ENCODE data around the gene C7.

DNA sequence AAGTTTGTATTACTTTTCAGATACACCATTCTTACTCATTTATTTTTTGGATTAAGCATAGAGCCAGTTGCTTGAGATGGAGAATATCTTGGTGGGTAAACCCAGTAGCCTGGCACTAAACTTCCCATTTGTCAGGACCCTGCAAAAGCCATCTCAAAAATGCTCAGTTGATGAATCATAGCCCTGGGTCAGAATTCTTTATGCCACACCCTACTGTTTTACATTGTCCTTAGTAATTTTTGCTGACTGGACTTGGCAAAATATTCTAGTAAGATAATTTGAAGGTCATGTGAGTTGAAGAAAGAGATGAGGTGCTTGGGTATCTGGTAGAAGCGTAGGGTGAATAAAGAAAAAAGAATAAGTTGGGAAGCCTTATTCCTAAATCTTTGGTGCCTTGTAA is 50.7 kb downstream of the C7 start:
- TF ChIP-seq, protein P1, sequence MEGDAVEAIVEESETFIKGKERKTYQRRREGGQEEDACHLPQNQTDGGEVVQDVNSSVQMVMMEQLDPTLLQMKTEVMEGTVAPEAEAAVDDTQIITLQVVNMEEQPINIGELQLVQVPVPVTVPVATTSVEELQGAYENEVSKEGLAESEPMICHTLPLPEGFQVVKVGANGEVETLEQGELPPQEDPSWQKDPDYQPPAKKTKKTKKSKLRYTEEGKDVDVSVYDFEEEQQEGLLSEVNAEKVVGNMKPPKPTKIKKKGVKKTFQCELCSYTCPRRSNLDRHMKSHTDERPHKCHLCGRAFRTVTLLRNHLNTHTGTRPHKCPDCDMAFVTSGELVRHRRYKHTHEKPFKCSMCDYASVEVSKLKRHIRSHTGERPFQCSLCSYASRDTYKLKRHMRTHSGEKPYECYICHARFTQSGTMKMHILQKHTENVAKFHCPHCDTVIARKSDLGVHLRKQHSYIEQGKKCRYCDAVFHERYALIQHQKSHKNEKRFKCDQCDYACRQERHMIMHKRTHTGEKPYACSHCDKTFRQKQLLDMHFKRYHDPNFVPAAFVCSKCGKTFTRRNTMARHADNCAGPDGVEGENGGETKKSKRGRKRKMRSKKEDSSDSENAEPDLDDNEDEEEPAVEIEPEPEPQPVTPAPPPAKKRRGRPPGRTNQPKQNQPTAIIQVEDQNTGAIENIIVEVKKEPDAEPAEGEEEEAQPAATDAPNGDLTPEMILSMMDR (IDR thresholded peaks at IDR 0.05; ENCODE audit: low read depth, low read length, poor library complexity, severe bottlenecking), result no peak
- no peak for TF ChIP-seq EZH2phosphoT487 (IDR thresholded peaks at IDR 0.05; ENCODE audit: borderline replicate concordance, low read length)
